ENCODE results near the gene SYT1. TPM values are rescaled to one million over a fixed set of nuclear protein-coding genes. Genes with fewer than 3 reads are reported as not detected.

The SYT1 gene
- total and polyA plus RNA-seq, 2 of the 4 experiments (the other 2 are of a cell fraction) = 2.8 to 3.0 TPM

GRCh38 chr12:79486154-79486553, 621.6 kb downstream of the SYT1 start:
- no peak overlapping the region for H3K56ac ChIP-seq (ENCODE audit: extremely low read depth, insufficient read depth, low read length)
- H3K79me1 ChIP-seq (ENCODE audit: low read depth in 1 of 2, low read length in 2 of 2) = no peaks in the 10 kb centered on the region
- BruUV-seq (replicated peaks) = no TSS peak
- H2AK5ac ChIP-seq (ENCODE audit: low read depth, low read length) = no peak overlapping the region
- no peak overlapping the region for H2BK20ac ChIP-seq (ENCODE audit: low read depth, low read length)
- H3K4me1 ChIP-seq (ENCODE audit: control insufficient read depth, insufficient read depth, low read length) = no peaks in the 10 kb centered on the region
- ATAC-seq (ENCODE audit: low read depth) (no peak), DNase-seq (no peak)
- H3K9ac ChIP-seq (ENCODE audit: low read depth, low read length) = no peak overlapping the region
- H3K9me3 ChIP-seq (ENCODE audit: control insufficient read depth, insufficient read depth, low read length) = no peaks in the 10 kb centered on the region
- in situ Hi-C loops (cut with MboI; ENCODE audit: low sequenced_read_pairs) (no loop called here), dilution Hi-C loops (cut with HindIII; ENCODE audit: low sequenced_read_pairs, unreplicated experiment) (no loop called here), intact Hi-C loops (cut with micrococcal nuclease) (no loop called here)
- no peaks in the 10 kb centered on the region for H3K9me1 ChIP-seq (ENCODE audit: insufficient read depth, low read length)
- no peak overlapping the region for H3K27ac ChIP-seq (ENCODE audit: insufficient read depth, low read length)
- no peak for TF ChIP-seq RAD21 (IDR thresholded peaks at IDR 0.05; ENCODE audit: low read length)
- no peak for TF ChIP-seq SMC3 (IDR thresholded peaks at IDR 0.05; ENCODE audit: low read depth, low read length)
- no peaks in the 10 kb centered on the region for H4K20me1 ChIP-seq (ENCODE audit: insufficient read depth, low read length)
- no peak overlapping the region for H3K14ac ChIP-seq (replicated peaks; ENCODE audit: low read depth, low read length)
- no peak overlapping the region for H4K8ac ChIP-seq (ENCODE audit: low read depth in 2 of 2, low read length in 2 of 2)
- no peak overlapping the region for H2AK9ac ChIP-seq (replicated peaks; ENCODE audit: low read depth, low read length, poor library complexity)
- H4K5ac ChIP-seq (ENCODE audit: low read depth, low read length) = no peak overlapping the region
- H3K18ac ChIP-seq (ENCODE audit: low read depth, low read length) = no peak overlapping the region
- ChIA-PET POLR2A (ENCODE audit: unreplicated experiment) (no interaction called here), CTCF (no interaction called here)
- H3K4me2 ChIP-seq (ENCODE audit: low read depth, low read length) = no peak overlapping the region
- no peak overlapping the region for H3K4me3 ChIP-seq (ENCODE audit: insufficient read depth, low read depth, low read length)
- no peak overlapping the region for H2BK120ac ChIP-seq (ENCODE audit: low read depth, low read length)
- H3K23ac ChIP-seq (ENCODE audit: low read depth, low read length) = no peak overlapping the region
- no peak overlapping the region for H2BK15ac ChIP-seq (ENCODE audit: low read depth, low read length)
- no peak overlapping the region for H2AFZ ChIP-seq (replicated peaks; ENCODE audit: low read length, poor library complexity)
- H3K4ac ChIP-seq (ENCODE audit: low read depth, low read length) = no peak overlapping the region
- WGBS, 2 experiments (ENCODE audit: extremely low coverage in 2 of 2, insufficient read length in 1 of 2) = 62% methylated on average over 2 of the region's 3 CpGs; no CpG with 5 or more reads in 1 of the 2 experiments
- no peak overlapping the region for H2BK5ac ChIP-seq (ENCODE audit: low read depth, low read length, poor library complexity, severe bottlenecking)
- no peak overlapping the region for H4K91ac ChIP-seq (ENCODE audit: insufficient read depth, low read depth, low read length)
- no peaks in the 10 kb centered on the region for H3K36me3 ChIP-seq (ENCODE audit: control insufficient read depth, insufficient read depth, low read length)
- H3K27me3 ChIP-seq (ENCODE audit: control insufficient read depth, insufficient read depth, low read length) = no peaks in the 10 kb centered on the region
